Measurements from ENCODE around the gene MYRIP. TPM values are rescaled to one million over a fixed set of nuclear protein-coding genes. Genes with fewer than 3 reads are reported as not detected.

The MYRIP gene
- total RNA-seq, 1 donor from 2014 or later = not detected

GRCh38 chr3:40097131-40098117 is 288.0 kb downstream of the MYRIP start:
- no peak overlapping the region for H3K4me3 Mint-ChIP-seq
- no peaks in the 10 kb centered on the region for H3K36me3 Mint-ChIP-seq (ENCODE audit: low read depth)
- no peaks in the 10 kb centered on the region for H3K4me1 Mint-ChIP-seq (ENCODE audit: low read depth)
- DNase-seq (ENCODE audit: low spot score) = no peak
- intact Hi-C loops (cut with micrococcal nuclease) = no loop called here
- no peaks in the 10 kb centered on the region for H3K9me3 Mint-ChIP-seq
- no peak overlapping the region for H3K27ac Mint-ChIP-seq
- H3K27me3 Mint-ChIP-seq (ENCODE audit: insufficient read depth) = no peaks in the 10 kb centered on the region

- intact Hi-C loops (cut with micrococcal nuclease) = no loop called here
- Mint-ChIP-seq H3K4me1 (ENCODE audit: low read depth) (no peaks in the 10 kb centered on the region), H3K9me3 (no peaks in the 10 kb centered on the region), H3K27ac (no peak overlapping the region), H3K27me3 (ENCODE audit: insufficient read depth) (no peaks in the 10 kb centered on the region), H3K4me3 (no peak overlapping the region), H3K36me3 (ENCODE audit: low read depth) (no peaks in the 10 kb centered on the region)
- DNase-seq (ENCODE audit: low spot score) = no peak
These were observed 288.9 kb downstream of the MYRIP start for GRCh38 chr3:40098261-40098759.

- Mint-ChIP-seq H3K27ac (no peak overlapping the region), H3K4me3 (no peak overlapping the region), H3K36me3 (ENCODE audit: low read depth) (no peaks in the 10 kb centered on the region), H3K27me3 (ENCODE audit: insufficient read depth) (no peaks in the 10 kb centered on the region), H3K9me3 (no peaks in the 10 kb centered on the region), H3K4me1 (ENCODE audit: low read depth) (no peaks in the 10 kb centered on the region)
- DNase-seq (ENCODE audit: low spot score) = no peak
- intact Hi-C loops (cut with micrococcal nuclease) = no loop called here
These were observed 290.5 kb downstream of the MYRIP start for GRCh38 chr3:40099871-40100270.

GRCh38 chr3:40102182-40102581 is 292.8 kb downstream of the MYRIP start:
- DNase-seq (ENCODE audit: low spot score) = no peak

GRCh38 chr3:40103829-40104228 is 294.4 kb downstream of the MYRIP start:
- peaks cover 7% of the 10 kb centered on the region for H3K27me3 Mint-ChIP-seq (ENCODE audit: insufficient read depth)
- no peak overlapping the region for H3K27ac Mint-ChIP-seq
- intact Hi-C loops (cut with micrococcal nuclease) = no loop called here
- no peak overlapping the region for H3K4me3 Mint-ChIP-seq
- H3K9me3 Mint-ChIP-seq = no peaks in the 10 kb centered on the region
- DNase-seq (ENCODE audit: low spot score) = no peak
- H3K36me3 Mint-ChIP-seq (ENCODE audit: low read depth) = no peaks in the 10 kb centered on the region
- H3K4me1 Mint-ChIP-seq (ENCODE audit: low read depth) = no peaks in the 10 kb centered on the region

More at GRCh38 chr3:40102182-40102581, 292.8 kb downstream of the MYRIP start:
- H3K27me3 Mint-ChIP-seq (ENCODE audit: insufficient read depth) = no peaks in the 10 kb centered on the region
- H3K4me3 Mint-ChIP-seq = no peak overlapping the region
- H3K36me3 Mint-ChIP-seq (ENCODE audit: low read depth) = no peaks in the 10 kb centered on the region
- intact Hi-C loops (cut with micrococcal nuclease) = no loop called here
- no peak overlapping the region for H3K27ac Mint-ChIP-seq
- H3K4me1 Mint-ChIP-seq (ENCODE audit: low read depth) = no peaks in the 10 kb centered on the region
- no peaks in the 10 kb centered on the region for H3K9me3 Mint-ChIP-seq

DNA sequence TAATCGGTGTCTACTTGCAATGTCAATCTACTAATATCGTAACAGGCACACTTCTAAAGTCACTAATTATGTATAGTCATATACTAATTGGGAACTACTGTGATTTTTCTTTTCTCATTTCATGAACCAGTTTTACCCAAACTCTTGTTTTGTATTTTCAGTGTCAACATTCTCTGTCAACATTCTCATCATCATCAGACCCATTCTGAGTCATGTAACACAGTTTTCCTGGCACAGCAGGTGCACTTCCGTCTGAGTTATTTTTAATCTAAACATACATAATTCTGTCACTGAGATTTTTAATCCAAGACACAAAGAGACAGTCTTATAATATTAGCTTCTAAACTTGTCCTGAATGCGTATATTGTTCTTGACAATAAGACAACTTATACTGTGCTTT is 295.0 kb downstream of the MYRIP start:
- Mint-ChIP-seq H3K4me3 (no peak overlapping the region), H3K9me3 (no peaks in the 10 kb centered on the region), H3K36me3 (ENCODE audit: low read depth) (no peaks in the 10 kb centered on the region), H3K27me3 (ENCODE audit: insufficient read depth) (peaks cover 7% of the 10 kb centered on the region), H3K27ac (no peak overlapping the region), H3K4me1 (ENCODE audit: low read depth) (no peaks in the 10 kb centered on the region)
- intact Hi-C loops (cut with micrococcal nuclease) = no loop called here
- DNase-seq (ENCODE audit: low spot score) = no peak

DNA sequence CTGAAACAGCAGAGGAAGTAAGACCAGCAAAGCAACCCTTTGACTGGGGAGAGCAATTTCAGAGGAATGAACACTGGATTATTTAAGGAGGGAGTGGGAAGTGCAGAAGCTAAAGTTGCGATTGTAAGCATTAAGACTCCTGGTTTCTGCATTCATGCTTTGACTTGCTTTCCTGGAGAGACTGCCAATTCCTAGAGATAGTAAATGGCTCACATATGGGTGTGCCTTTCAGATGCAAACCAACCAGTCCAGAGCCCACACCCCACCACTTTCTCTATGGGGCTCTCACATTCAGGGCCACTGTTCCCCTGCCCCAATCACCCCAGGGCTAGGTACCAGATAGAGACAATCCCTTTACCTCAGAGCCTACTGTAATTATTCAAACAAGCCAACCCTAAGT is 299.2 kb downstream of the MYRIP start:
- intact Hi-C loops (cut with micrococcal nuclease) = no loop called here
- H3K36me3 Mint-ChIP-seq (ENCODE audit: low read depth) = no peaks in the 10 kb centered on the region
- no peak for DNase-seq (ENCODE audit: low spot score)
- H3K4me3 Mint-ChIP-seq = no peak overlapping the region
- no peaks in the 10 kb centered on the region for H3K9me3 Mint-ChIP-seq
- no peak overlapping the region for H3K27ac Mint-ChIP-seq
- H3K27me3 Mint-ChIP-seq (ENCODE audit: insufficient read depth) = peaks cover 7% of the 10 kb centered on the region
- H3K4me1 Mint-ChIP-seq (ENCODE audit: low read depth) = no peaks in the 10 kb centered on the region

GRCh38 chr3:40109641-40110490 is 300.5 kb downstream of the MYRIP start:
- H3K9me3 Mint-ChIP-seq = no peaks in the 10 kb centered on the region
- no peaks in the 10 kb centered on the region for H3K36me3 Mint-ChIP-seq (ENCODE audit: low read depth)
- H3K4me3 Mint-ChIP-seq = no peak overlapping the region
- no peak for DNase-seq (ENCODE audit: low spot score)
- no peak overlapping the region for H3K27ac Mint-ChIP-seq
- intact Hi-C loops (cut with micrococcal nuclease) = no loop called here
- no peaks in the 10 kb centered on the region for H3K4me1 Mint-ChIP-seq (ENCODE audit: low read depth)
- H3K27me3 Mint-ChIP-seq (ENCODE audit: insufficient read depth) = peaks cover 7% of the 10 kb centered on the region

GRCh38 chr3:40116478-40117177 is 307.2 kb downstream of the MYRIP start:
- no peaks in the 10 kb centered on the region for H3K27me3 Mint-ChIP-seq (ENCODE audit: insufficient read depth)
- H3K4me1 Mint-ChIP-seq (ENCODE audit: low read depth) = no peaks in the 10 kb centered on the region
- no peaks in the 10 kb centered on the region for H3K9me3 Mint-ChIP-seq

GRCh38 chr3:40118091-40118490 is 308.7 kb downstream of the MYRIP start:
- intact Hi-C loops (cut with micrococcal nuclease) = no loop called here
- Mint-ChIP-seq H3K9me3 (no peaks in the 10 kb centered on the region), H3K27ac (no peak overlapping the region), H3K27me3 (ENCODE audit: insufficient read depth) (no peaks in the 10 kb centered on the region), H3K4me1 (ENCODE audit: low read depth) (no peaks in the 10 kb centered on the region), H3K4me3 (no peak overlapping the region), H3K36me3 (ENCODE audit: low read depth) (no peaks in the 10 kb centered on the region)
- no peak for DNase-seq (ENCODE audit: low spot score)

More at GRCh38 chr3:40116478-40117177, 307.2 kb downstream of the MYRIP start:
- H3K27ac Mint-ChIP-seq = no peak overlapping the region
- no peaks in the 10 kb centered on the region for H3K36me3 Mint-ChIP-seq (ENCODE audit: low read depth)
- no peak for DNase-seq (ENCODE audit: low spot score)
- H3K4me3 Mint-ChIP-seq = no peak overlapping the region
- intact Hi-C loops (cut with micrococcal nuclease) = no loop called here

GRCh38 chr3:40120067-40120692 is 310.8 kb downstream of the MYRIP start:
- Mint-ChIP-seq H3K4me1 (ENCODE audit: low read depth) (no peaks in the 10 kb centered on the region), H3K27ac (no peak overlapping the region), H3K36me3 (ENCODE audit: low read depth) (no peaks in the 10 kb centered on the region), H3K27me3 (ENCODE audit: insufficient read depth) (no peaks in the 10 kb centered on the region), H3K4me3 (no peak overlapping the region), H3K9me3 (no peaks in the 10 kb centered on the region)
- intact Hi-C loops (cut with micrococcal nuclease) = no loop called here
- DNase-seq (ENCODE audit: low spot score) = no peak

- H3K4me3 Mint-ChIP-seq = no peak overlapping the region
- intact Hi-C loops (cut with micrococcal nuclease) = no loop called here
- H3K36me3 Mint-ChIP-seq (ENCODE audit: low read depth) = no peaks in the 10 kb centered on the region
- H3K4me1 Mint-ChIP-seq (ENCODE audit: low read depth) = no peaks in the 10 kb centered on the region
- no peak overlapping the region for H3K27ac Mint-ChIP-seq
- DNase-seq (ENCODE audit: low spot score) = no peak
- no peaks in the 10 kb centered on the region for H3K9me3 Mint-ChIP-seq
- no peaks in the 10 kb centered on the region for H3K27me3 Mint-ChIP-seq (ENCODE audit: insufficient read depth)
These were observed 311.4 kb downstream of the MYRIP start for GRCh38 chr3:40120806-40121205.
